HuH-7 (cell line): Measurements from ENCODE around the gene ABCC4.

Experiments
- DNase-seq: peaks from one replicate; pipeline ENCODE4 v3.0.0; 2011; ENCODE audit warnings: low spot score

Gene ABCC4

DNA sequence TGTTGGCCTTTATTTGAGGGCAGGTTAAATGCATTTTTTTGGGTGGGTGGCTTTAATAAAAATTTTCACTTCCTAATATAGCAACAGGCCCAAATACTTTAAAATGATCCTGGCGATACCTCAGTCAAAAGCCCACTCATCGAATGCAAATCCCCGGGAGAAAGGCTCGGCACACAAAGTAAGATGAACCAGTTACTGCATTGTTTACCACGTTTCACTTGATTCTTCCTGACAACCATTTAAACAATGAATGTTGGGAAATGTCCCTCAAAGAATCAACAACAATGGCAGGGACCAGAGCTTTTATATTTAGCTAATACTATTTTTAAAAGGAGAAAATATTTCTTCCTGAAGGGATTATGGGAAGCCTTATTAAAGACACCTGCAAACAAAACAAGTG is 187.7 kb downstream of the ABCC4 start:
- no peak for DNase-seq

DNA sequence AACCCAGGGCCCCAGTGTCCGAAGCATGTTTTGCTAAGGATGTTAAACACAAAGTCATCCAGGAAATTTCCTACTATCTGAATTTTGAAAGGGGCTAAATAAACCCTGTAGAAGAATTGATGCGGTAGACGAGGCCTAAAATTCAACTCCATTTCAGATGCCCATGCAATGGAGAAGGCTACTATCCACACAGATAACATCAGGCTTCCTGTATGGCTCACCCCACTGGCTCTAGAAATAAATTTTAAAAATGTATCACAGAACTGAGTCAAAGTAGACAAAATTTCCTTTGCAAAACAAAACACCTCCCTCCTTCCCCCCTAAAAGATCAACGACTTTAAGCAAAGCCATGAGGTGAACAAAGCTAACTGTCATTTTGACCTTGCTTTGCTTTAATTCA is 188.4 kb downstream of the ABCC4 start:
- DNase-seq, result no peak

DNA sequence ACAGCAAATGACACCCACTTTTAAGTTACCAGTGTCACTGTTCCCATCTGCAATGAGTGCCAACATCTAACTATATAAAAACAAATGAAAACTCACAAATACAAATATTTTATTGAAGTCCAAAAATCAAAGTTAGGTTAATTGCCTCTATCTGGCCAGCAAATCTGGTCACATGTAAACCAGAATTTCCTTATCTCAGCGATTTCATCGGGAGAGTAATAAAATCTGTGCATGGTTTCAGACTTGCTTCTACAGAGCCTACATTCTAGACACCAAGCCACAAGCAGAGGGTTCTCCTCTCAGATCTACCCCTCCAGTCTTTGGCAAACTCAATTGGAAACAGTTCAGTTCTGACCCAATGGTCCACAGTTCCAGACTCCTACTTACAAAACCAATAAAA is 189.6 kb downstream of the ABCC4 start:
- no peak for DNase-seq

DNA sequence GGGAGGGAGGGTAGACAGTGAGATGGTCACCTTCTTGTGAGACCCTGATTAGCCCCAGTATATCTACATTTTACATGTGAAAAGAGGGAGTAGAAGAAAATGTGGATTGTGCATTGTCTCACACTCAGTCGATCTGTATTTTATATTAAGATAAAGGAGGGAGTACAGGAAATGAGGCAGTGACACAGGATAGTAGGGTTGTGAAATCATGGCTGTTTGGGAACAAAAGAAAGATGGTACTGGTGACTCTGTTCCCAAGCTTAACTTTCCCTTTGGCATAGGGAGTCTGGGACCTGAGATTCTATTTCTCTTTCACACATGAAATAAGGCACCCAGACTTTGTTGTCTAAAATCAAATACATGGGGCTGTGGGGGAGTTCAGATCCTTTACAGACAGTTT is 194.7 kb downstream of the ABCC4 start:
- no peak for DNase-seq

DNA sequence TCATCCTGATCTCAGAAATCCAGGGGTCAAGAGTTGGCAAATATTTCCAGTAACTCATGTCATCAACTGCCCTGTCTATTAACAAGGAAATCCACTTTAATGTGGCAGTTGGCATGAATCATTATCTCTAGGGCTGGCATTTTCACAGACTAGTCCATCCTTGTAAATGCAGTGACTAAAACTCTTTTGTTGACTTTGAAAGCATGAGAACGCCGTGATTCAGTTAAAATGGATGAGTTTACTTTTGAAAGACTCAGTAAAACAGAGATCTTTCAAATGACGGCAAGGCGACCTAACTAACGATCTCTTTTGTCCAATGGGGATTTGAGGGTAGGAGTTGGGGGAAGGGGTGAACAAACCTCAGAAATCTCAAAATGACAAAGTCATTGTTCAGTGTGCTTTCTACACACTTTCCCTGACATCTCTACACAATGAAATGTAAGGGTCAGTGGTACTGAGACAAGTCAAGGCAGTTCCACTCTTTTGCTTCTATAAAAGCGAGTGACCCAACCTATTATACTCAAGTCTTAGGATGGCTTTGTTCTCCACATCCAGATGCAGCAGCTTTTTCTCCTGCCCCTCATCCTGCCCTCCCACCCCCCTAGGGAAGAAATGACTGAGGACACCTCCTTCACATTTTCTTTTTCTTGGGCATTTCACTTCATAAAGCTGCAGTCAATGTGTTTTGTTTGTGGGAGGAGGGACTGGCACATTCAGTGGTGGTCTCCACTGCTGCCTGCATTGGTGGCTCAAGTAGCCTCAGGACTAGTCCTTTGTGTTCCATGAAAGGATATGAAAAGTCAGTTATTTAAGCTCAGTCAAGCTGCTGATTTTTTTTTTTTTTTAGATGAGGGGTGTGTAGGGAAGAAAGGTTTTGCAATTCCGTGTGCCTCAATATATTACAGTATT is 200.5 kb downstream of the ABCC4 start:
- no peak for DNase-seq

DNA sequence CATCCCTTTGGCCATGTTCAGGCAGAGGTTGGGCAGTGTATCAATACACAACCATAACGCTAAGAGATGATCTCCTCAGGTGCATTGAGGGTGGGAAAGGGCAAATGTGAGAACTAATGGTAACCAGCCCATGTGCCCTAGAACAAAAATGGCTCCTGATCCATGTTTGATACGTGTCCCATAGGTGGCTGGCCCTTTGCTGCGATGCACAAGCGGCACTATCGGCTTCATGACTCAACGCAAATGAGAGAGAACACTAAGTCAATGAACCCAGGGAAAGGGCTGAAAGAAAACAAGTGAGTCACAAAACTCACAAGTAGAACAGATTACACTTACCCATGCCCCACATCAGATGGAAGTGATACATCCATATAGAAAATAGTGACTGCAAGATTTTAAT is 201.7 kb downstream of the ABCC4 start:
- DNase-seq, result no peak

DNA sequence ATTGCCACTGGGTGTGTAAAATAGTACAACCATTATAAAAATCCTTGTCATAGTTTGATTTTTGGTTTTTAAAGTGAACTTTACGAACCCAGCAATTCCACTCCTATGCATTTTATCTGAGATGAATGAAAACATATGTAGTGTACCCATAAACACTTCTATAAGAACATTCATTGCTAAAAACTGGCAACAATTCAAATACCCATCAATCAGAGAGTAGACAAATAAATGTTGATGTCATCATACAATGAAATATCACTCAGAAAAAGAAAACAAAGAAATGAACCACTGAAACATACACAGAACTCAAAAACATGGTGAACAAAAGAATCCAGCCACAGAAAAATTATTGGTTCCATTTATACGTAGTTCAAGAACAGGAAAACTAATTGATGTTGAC is 202.3 kb downstream of the ABCC4 start:
- DNase-seq, result no peak

DNA sequence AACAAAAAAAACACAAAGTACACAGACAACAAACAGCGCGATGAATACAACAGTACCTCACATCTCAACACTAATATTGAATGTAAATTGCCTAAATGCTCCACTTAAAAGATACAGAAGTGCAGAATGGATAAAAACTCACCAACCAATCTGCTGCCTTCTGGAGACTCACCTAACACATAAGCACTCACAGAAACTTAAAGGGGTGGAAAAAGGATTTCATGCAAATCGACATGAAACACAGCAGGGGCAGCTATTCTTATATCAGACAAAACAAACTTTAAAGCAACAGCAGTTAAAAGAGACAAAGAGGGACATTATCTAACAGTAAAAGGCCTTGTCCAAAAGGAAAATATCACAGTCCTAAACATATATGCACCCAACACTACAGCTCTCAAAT is 209.5 kb downstream of the ABCC4 start:
- DNase-seq, result no peak

DNA sequence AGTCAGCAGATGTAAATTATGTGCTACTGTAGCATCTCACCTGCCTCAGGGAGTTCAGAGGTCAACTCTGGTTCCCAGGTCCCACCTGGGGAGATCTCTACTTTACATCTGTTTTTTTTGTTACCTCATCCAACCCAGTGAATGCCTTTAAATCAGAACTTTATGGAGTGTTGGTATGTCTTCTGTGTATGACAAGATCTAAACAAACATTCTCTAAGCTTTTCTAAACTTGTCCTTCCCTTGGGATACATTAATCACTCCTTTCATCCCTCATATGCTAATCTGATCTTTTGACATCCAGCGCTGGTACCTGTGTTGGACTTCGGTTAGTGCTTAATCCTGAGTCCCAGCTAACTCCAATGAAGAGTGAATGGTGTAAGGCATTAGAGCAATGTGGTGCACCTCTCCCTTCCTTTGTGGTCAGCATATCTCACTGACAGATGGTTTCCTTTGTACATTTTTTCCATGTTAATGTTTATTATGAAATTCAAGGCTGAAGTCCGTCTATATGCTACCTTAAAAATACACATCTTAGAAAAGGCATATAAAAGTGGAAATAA is 213.4 kb downstream of the ABCC4 start:
- DNase-seq, result no peak

DNA sequence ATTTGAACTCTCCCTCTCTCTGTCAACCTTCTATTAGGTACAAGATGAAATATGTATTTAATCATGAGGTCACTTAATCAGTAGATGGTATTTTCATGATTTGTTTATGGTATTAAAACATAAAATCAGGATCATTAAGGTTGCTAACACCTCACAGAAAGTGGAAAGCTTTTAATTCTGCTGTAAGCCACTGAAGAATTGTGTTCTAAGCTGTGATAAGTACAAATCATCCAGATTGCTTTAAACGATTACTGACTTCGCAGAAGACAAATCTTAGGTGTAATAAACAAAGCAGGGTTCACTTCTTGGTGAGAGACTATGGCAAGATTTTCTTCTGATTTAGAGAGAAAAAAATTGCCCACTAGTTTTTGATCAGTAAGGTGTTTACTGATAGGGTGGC is 214.5 kb downstream of the ABCC4 start:
- no peak for DNase-seq

DNA sequence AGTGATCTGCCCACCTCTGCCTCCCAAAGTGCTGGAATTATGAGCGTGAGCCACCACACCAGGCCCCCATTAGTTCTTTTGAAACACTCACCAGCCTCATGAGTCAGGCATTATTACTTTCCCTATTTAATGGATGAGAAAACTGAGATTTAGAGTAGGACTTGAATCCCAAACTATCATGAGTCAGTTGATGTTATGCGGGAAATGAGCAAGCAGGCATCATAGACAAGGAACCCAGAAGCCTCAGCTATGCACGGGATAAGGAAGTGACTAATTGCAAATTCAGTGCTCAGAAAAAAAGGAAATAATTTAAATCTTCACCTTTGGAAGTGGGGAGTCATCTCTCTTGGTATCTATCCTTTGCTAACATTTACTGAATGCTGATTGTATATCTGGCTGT is 217.5 kb downstream of the ABCC4 start:
- no peak for DNase-seq

DNA sequence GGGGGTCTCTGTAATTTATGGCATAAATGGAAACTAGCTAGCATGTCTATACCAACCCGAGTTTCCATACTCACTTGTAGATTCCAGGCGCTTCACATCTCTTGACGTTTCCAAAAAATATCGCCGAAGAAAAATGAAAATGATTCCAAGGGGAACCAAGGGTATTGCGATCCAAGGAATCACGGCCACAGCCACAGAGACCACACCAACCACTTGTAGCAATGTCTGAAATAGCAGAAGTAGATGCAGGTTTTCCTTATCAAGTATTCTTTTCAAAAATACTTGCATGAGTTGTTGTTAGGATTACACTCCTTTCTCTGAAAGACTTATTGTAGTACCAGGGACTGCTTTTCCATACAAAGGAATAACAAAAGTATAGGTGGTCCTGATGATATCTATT is 218.2 kb downstream of the ABCC4 start:
- DNase-seq, result no peak

DNA sequence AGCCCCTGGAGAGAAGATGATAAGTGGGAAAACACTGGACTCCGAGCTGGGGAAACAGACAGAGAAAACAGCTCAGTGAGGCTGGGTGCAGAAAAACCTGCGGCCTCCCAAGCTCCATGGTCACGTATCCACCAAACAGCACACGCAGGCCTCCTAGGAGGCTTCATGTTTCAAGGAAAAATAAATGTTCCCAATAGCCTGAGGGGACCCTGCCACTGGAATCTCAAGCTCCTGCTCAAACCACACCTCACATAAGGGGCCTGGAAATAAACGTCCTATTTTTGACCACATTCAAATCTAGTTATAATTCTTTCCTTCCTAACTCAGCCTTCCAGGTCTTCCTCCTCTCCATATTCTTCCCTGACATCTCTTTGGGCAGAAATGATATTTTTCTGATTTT is 225.7 kb downstream of the ABCC4 start:
- no peak for DNase-seq

DNA sequence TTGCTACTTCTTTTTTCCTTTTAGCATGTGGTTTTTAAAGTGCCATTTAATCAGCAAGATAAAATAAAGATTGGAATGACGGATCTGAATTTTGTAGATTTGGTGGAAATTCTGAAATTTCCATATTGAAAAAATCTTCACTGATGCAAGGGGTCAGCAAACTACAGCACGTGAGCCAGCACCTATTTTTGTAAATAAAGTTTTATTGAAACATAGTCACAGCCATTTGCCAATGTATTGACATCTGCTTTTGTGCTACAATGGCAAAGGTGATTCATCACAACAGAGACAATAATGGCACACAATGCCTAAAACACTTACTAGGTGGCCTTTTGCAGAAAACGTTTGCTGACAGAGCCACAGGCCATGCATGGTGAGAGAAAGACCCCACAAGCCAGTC is 226.4 kb downstream of the ABCC4 start:
- DNase-seq, result no peak

DNA sequence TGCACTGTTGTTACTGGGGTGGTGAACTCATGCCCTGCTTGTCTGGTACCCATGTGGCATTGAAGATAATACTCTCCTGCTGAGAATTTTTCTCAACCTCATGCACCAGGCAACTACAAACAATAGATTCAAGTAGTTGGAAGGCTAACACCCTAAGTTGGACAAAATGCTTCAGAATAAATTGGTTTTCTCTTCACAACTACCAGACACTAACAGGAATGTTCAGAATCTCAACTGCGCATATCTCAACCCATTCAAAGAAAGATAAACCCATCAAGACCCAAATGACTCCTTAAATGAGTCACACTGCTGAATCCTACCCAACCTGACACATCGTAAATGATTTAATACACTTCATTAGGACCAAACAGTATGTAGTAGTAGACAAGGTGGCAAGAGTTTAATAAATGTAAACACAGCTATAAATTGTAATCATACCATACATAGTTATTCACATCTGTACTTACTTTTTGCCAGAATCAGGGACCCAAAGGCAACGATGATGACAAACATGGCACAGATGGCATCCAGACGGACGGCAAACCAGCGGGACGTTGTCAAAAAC is 227.4 kb downstream of the ABCC4 start:
- no peak for DNase-seq

DNA sequence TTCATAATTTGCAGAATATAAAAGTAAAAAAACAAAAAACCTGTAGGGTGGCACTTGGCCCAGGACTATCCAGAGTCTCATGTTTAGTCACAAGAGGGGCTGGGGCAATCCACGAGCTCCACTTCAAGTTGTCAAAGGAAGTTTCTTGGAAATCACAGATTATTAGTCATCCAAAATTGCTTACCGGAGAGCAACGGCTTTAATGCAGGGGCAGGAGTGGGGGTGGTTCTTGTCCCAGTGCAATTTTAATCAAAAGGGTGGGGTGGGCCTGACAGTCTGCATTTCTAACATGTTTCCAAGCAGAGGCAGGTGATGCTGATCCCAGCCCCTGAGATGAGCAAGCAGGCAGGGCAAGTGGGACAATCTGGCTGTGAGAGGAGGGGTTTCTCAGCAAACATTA is 233.9 kb downstream of the ABCC4 start:
- DNase-seq, result no peak

DNA sequence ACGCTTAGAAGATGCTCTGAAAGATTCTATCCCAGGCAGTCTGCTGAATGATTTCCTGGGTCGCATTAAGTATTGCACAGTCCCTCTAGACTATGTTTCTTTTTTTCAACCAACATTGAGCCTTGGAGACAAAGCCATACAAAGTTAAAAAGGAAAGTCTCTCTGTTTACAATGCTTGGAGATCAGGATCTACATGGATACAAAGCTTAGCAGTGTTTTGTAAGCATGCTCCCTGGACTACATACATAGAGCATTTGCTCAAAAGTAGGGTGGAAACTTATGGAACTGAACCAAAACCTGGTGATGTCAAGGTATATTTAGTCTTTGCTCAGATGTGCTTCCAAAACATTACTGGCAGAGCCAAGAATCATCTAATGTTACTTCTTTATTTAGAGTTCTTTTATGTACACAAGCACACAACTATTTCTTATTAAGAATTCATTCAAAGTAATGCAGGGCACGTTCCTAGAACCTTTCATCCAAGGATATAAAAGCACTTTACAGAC is 241.2 kb downstream of the ABCC4 start:
- DNase-seq, result no peak

DNA sequence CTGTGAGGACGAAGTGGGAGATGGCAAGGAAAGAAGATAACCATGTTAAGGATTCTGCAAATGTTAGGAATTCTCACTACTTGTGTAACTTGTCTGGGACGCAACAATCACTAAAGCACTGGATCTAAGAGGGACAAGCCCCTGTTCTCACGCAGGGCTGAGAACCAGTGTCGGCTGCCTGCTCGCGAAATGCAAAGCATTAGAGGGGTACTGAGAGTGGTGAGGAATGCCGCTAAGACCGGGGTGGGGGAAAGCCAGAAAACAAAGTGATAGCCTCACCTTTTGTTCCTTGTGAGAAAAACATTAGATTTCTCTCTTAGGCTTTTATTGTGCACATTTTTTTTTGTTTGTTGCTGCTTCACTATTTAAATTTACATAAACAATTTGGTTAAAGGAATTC is 241.9 kb downstream of the ABCC4 start:
- DNase-seq, result no peak

DNA sequence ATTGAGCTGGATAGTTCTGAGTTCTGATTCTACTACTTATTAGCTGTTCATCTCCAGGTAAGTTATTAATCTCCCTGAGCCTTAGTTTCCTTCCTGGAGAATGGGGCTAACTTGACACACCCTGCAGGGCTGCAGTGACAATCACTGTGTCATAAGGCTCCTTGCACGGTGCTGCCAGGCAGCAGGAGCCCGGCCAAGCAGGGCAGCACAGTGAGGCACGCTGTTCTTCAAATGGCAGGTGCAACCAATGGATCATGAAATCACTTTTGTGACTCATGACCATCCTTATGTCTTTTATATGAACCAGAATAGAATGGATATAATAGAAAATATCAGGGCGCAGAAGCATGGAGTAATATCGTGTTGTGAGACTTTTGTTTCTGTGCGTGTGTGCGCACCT is 242.6 kb downstream of the ABCC4 start:
- no peak for DNase-seq

DNA sequence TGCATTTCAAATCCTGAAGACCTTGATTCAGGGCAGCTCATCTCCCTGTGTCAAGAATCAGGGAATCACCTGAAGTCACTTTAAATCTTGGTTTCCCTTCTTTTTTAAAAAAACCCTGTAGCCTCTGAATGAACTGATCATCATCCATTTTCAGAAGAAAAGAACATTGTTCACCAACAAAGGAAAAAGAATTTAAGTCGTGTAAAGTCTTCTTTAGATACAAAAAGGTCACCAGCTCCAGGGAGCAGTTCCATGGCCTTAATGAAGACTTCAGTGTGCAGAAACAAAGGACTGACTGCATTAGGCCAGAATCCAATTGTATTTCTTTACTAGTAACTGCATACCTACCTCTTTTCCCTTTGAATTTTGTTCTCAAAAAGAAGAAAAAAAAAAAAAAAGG is 245.0 kb downstream of the ABCC4 start:
- DNase-seq, result no peak

DNA sequence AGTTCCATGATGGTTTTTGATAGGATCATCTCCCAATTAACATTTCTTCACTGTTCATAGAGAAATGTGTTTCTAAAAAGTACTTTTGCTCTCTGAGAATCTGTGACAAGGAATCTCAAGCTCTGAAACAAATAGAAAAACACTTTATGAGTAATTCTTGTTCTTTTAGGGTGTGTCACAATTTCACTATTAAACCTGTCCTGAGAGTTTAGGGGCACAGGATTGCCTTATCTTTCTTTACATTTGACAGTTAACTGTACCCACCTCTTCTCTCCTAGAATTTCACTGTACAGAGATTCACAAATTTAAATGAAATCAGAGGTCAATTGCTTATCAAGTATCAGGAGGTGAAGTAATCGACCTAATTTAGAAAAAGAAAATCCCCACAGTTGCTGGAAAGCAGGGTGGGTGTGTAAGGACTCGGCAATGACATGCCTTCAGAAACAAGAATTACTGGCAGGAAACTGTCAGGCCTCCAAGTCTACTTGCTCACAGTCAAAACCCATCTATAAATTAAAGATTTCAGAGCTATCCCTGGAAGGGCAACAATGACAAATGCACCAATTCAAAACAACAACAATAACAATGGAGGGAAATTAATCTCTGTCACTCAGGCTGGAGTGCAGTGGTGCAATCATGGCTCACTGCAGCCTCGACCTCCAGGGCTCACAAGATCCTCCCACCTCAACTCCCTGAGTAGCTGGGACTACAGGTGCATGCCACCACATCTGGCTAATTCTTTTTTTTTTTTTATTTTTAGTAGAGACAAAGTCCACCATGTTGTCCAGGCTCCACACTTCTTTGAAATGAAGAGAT is 250.2 kb downstream of the ABCC4 start:
- DNase-seq, result no peak

DNA sequence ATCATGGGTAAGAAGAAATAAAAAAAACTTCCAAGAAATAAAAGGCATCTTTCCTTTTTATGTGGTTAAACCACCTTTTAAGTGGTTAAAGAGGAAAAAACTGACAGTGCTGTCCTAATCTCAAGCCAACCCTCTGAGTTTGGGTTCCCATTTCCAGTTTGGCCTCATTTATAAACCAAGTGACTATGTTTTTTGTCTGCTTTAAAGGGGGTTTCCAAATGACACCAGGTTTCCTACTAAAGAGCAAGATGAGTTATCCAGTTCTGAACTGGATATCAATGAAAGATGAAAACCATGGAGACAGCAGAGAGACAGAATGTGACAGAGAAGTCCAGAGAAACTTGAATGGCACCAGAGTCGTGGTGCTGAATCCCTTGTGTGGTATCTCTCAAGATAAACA is 251.5 kb downstream of the ABCC4 start:
- no peak for DNase-seq
